ENCODE results near the gene ARFRP1. TPM values are rescaled to one million over a fixed set of nuclear protein-coding genes. Genes with fewer than 3 reads are reported as not detected.

The ARFRP1 gene
- total RNA-seq, 2 experiments from 2014 or later = 41.7 to 44.2 TPM

GRCh38 chr20:63658749-63659187 lies 49.0 kb downstream of the ARFRP1 start:
- ATAC-seq (peak; percentile 5), DNase-seq (no peak)
- Mint-ChIP-seq H3K27me3 (no peaks in the 10 kb centered on the region), H3K9me3 (no peaks in the 10 kb centered on the region), H3K27ac (peak overlapping the region; percentile 93), H3K36me3 (ENCODE audit: low read depth) (peaks cover 18% of the 10 kb centered on the region), H3K4me3 (peak overlapping the region; percentile 96), H3K4me1 (ENCODE audit: low read depth) (peaks cover 23% of the 10 kb centered on the region)
- TF ChIP-seq CTCF (IDR thresholded peaks at IDR 0.05) = no peak
- CTCF ChIA-PET = interaction anchor here (1.2 to 1.6 kb wide), 5 partner anchors 10 to 141 kb away, joined by 3 to 11 read pairs (median 5); partner anchors contain the start of gene PTK6
- intact Hi-C loops (cut with micrococcal nuclease) = no loop called here
- POLR2A ChIA-PET = interaction anchor here (0.7 to 1.7 kb wide), 6 partner anchors 15 to 138 kb away, joined by 3 to 14 read pairs (median 4); partner anchors contain the start of genes GMEB2, PPDPF and SLC2A4RG

- ATAC-seq (peak; percentile 80), DNase-seq (peak; percentile 89)
- H3K9me3 Mint-ChIP-seq = no peaks in the 10 kb centered on the region
- peaks cover 18% of the 10 kb centered on the region for H3K36me3 Mint-ChIP-seq (ENCODE audit: low read depth)
- peaks cover 24% of the 10 kb centered on the region for H3K4me1 Mint-ChIP-seq (ENCODE audit: low read depth)
- no peaks in the 10 kb centered on the region for H3K27me3 Mint-ChIP-seq
- H3K4me3 Mint-ChIP-seq = peak within 1 kb of the TSS; percentile 96
- TF ChIP-seq CTCF (IDR thresholded peaks at IDR 0.05) = no peak
- peak within 1 kb of the TSS; percentile 93 for H3K27ac Mint-ChIP-seq
- CTCF ChIA-PET = interaction anchor here (1.2 to 1.6 kb wide), 5 partner anchors 10 to 141 kb away, joined by 3 to 11 read pairs (median 5); partner anchors contain the start of gene PTK6
- intact Hi-C loops (cut with micrococcal nuclease) = no loop called here
- POLR2A ChIA-PET = interaction anchor here (0.7 to 1.7 kb wide), 8 partner anchors 14 to 137 kb away, joined by 3 to 14 read pairs (median 3); partner anchors contain the start of genes GMEB2, HELZ2, PPDPF and SLC2A4RG
Measured at GRCh38 chr20:63657937-63658748, 49.6 kb downstream of the ARFRP1 start, which contains the start of gene RTEL1. Gene RTEL1, plus strand, starts transcription at chr20:63658312. Its CDS starts 1,091 bp downstream, at chr20:63659403.

GRCh38 chr20:63657260-63657936 lies 50.4 kb downstream of the ARFRP1 start:
- no peak for DNase-seq
- Mint-ChIP-seq H3K27me3 (no peaks in the 10 kb centered on the region), H3K4me3 (peak overlapping the region; percentile 96), H3K9me3 (no peaks in the 10 kb centered on the region), H3K4me1 (ENCODE audit: low read depth) (peaks cover 24% of the 10 kb centered on the region), H3K27ac (peak overlapping the region; percentile 93), H3K36me3 (ENCODE audit: low read depth) (peaks cover 17% of the 10 kb centered on the region)
- ChIA-PET CTCF (interaction anchor here (1.2 to 1.6 kb wide), 5 partner anchors 11 to 142 kb away, joined by 3 to 11 read pairs (median 5); partner anchors contain the start of gene PTK6), POLR2A (interaction anchor here (1.1 to 1.7 kb wide), 5 partner anchors 14 to 84 kb away, joined by 3 to 14 read pairs (median 6); partner anchors contain the start of genes GMEB2, HELZ2 and SLC2A4RG)
- intact Hi-C loops (cut with micrococcal nuclease) = no loop called here
- no peak for ATAC-seq
- no peak for TF ChIP-seq CTCF (IDR thresholded peaks at IDR 0.05)

- DNase-seq (no peak), ATAC-seq (no peak)
- peak overlapping the region; percentile 96 for H3K4me3 Mint-ChIP-seq
- peaks cover 11% of the 10 kb centered on the region for H3K36me3 Mint-ChIP-seq (ENCODE audit: low read depth)
- no peak overlapping the region for H3K27ac Mint-ChIP-seq
- POLR2A ChIA-PET = interaction anchor here (2.2 kb wide), 1 partner anchor 29 kb away, joined by 6 read pairs; the partner anchor contains the start of gene GMEB2
- intact Hi-C loops (cut with micrococcal nuclease) = no loop called here
- no peak for TF ChIP-seq CTCF (IDR thresholded peaks at IDR 0.05)
- H3K4me1 Mint-ChIP-seq (ENCODE audit: low read depth) = peaks cover 26% of the 10 kb centered on the region
- CTCF ChIA-PET = no interaction called here
- H3K9me3 Mint-ChIP-seq = no peaks in the 10 kb centered on the region
- H3K27me3 Mint-ChIP-seq = no peaks in the 10 kb centered on the region
Measured at GRCh38 chr20:63656451-63656850, 51.3 kb downstream of the ARFRP1 start.

Data from activated CD8-positive, alpha-beta T cell treated with anti-CD3 and anti-CD28 coated beads for 36 hours (primary cell).